ENCODE measurements around the gene CHDH.
A peak's percentile ranks its signal among the peaks of the same experiment; 100 is the strongest.

CHDH gene

GRCh38 chr3:53850895-53851294 is 4.7 kb upstream of the CHDH start:
- Histone ChIP-seq H3K9ac (ENCODE audit: low read depth in 1 of 2, low read length in 2 of 2) (no peak overlapping the region), H3K36me3 (ENCODE audit: control insufficient read depth in 1 of 2, insufficient read depth in 2 of 2, low read length in 2 of 2) (peaks cover 0 to 4% of the 10 kb centered on the region in 2 donors)

GRCh38 chr3:53849916-53850315 is 3.7 kb upstream of the CHDH start:
- Histone ChIP-seq H3K9ac (ENCODE audit: low read depth in 1 of 2, low read length in 2 of 2) (no peak overlapping the region), H3K4me3 (ENCODE audit: low read depth in 1 of 2, low read length in 2 of 2) (no peak overlapping the region), H3K36me3 (ENCODE audit: control insufficient read depth in 1 of 2, insufficient read depth in 2 of 2, low read length in 2 of 2) (peaks cover 0 to 4% of the 10 kb centered on the region in 2 donors), H3K4me1 (ENCODE audit: control insufficient read depth in 1 of 2, insufficient read depth in 2 of 2, low read length in 2 of 2) (peaks cover 12 to 13% of the 10 kb centered on the region in 2 donors), H3K27me3 (ENCODE audit: control insufficient read depth in 1 of 2, insufficient read depth in 2 of 2, low read length in 2 of 2) (peaks cover 0 to 12% of the 10 kb centered on the region in 2 donors), H3K9me3 (ENCODE audit: control insufficient read depth in 1 of 2, low read length in 2 of 2) (no peaks in the 10 kb centered on the region), H3K27ac (ENCODE audit: low read depth, low read length) (no peak overlapping the region)

More at GRCh38 chr3:53850895-53851294, 4.7 kb upstream of the CHDH start:
- Histone ChIP-seq H3K27ac (ENCODE audit: low read depth, low read length) (no peak overlapping the region), H3K4me3 (ENCODE audit: low read depth in 1 of 2, low read length in 2 of 2) (no peak overlapping the region), H3K27me3 (ENCODE audit: control insufficient read depth in 1 of 2, insufficient read depth in 2 of 2, low read length in 2 of 2) (peaks cover 0 to 7% of the 10 kb centered on the region in 2 donors), H3K9me3 (ENCODE audit: control insufficient read depth in 1 of 2, low read length in 2 of 2) (no peaks in the 10 kb centered on the region), H3K4me1 (ENCODE audit: control insufficient read depth in 1 of 2, insufficient read depth in 2 of 2, low read length in 2 of 2) (peaks cover 5 to 6% of the 10 kb centered on the region in 2 donors)

GRCh38 chr3:53846851-53847155 is 584 bp upstream of the CHDH start:
- H3K27me3 ChIP-seq (ENCODE audit: control insufficient read depth in 1 of 2, insufficient read depth in 2 of 2, low read length in 2 of 2), result peaks cover 0 to 12% of the 10 kb centered on the region in 2 donors
- no peaks in the 10 kb centered on the region for H3K9me3 ChIP-seq (ENCODE audit: control insufficient read depth in 1 of 2, low read length in 2 of 2)
- peak overlapping the region; percentile 67 to 73 for H3K4me3 ChIP-seq (ENCODE audit: low read depth in 1 of 2, low read length in 2 of 2)
- H3K4me1 ChIP-seq (ENCODE audit: control insufficient read depth in 1 of 2, insufficient read depth in 2 of 2, low read length in 2 of 2), result peaks cover 38 to 40% of the 10 kb centered on the region in 2 donors
- peak overlapping the region; percentile 18 to 81 for H3K9ac ChIP-seq (ENCODE audit: low read depth in 1 of 2, low read length in 2 of 2)
- H3K36me3 ChIP-seq (ENCODE audit: control insufficient read depth in 1 of 2, insufficient read depth in 2 of 2, low read length in 2 of 2), result peaks cover 0 to 4% of the 10 kb centered on the region in 2 donors
- no peak overlapping the region for H3K27ac ChIP-seq (ENCODE audit: low read depth, low read length)

GRCh38 chr3:53845881-53846133 is 412 bp downstream of the CHDH start:
- Histone ChIP-seq H3K9me3 (ENCODE audit: control insufficient read depth in 1 of 2, low read length in 2 of 2) (no peaks in the 10 kb centered on the region), H3K27ac (ENCODE audit: low read depth, low read length) (peak overlapping the region; percentile 76), H3K4me1 (ENCODE audit: control insufficient read depth in 1 of 2, insufficient read depth in 2 of 2, low read length in 2 of 2) (peaks cover 38 to 44% of the 10 kb centered on the region in 2 donors), H3K9ac (ENCODE audit: low read depth in 1 of 2, low read length in 2 of 2) (peak overlapping the region; percentile 52 to 81), H3K4me3 (ENCODE audit: low read depth in 1 of 2, low read length in 2 of 2) (peak overlapping the region; percentile 67 to 73), H3K27me3 (ENCODE audit: control insufficient read depth in 1 of 2, insufficient read depth in 2 of 2, low read length in 2 of 2) (peaks cover 0 to 12% of the 10 kb centered on the region in 2 donors), H3K36me3 (ENCODE audit: control insufficient read depth in 1 of 2, insufficient read depth in 2 of 2, low read length in 2 of 2) (peaks cover 0 to 4% of the 10 kb centered on the region in 2 donors)

- H3K4me3 ChIP-seq (ENCODE audit: low read depth in 1 of 2, low read length in 2 of 2), result peak overlapping the region; percentile 67 to 73
- no peaks in the 10 kb centered on the region for H3K9me3 ChIP-seq (ENCODE audit: control insufficient read depth in 1 of 2, low read length in 2 of 2)
- peak overlapping the region; percentile 76 for H3K27ac ChIP-seq (ENCODE audit: low read depth, low read length)
- H3K4me1 ChIP-seq (ENCODE audit: control insufficient read depth in 1 of 2, insufficient read depth in 2 of 2, low read length in 2 of 2), result peaks cover 38 to 44% of the 10 kb centered on the region in 2 donors
- H3K36me3 ChIP-seq (ENCODE audit: control insufficient read depth in 1 of 2, insufficient read depth in 2 of 2, low read length in 2 of 2), result peaks cover 0 to 4% of the 10 kb centered on the region in 2 donors
- H3K9ac ChIP-seq (ENCODE audit: low read depth in 1 of 2, low read length in 2 of 2), result peak overlapping the region; percentile 52 to 81
- H3K27me3 ChIP-seq (ENCODE audit: control insufficient read depth in 1 of 2, insufficient read depth in 2 of 2, low read length in 2 of 2), result peaks cover 0 to 12% of the 10 kb centered on the region in 2 donors
These were observed 927 bp downstream of the CHDH start for GRCh38 chr3:53845103-53845880.

- Histone ChIP-seq H3K27me3 (ENCODE audit: control insufficient read depth in 1 of 2, insufficient read depth in 2 of 2, low read length in 2 of 2) (peaks cover 0 to 12% of the 10 kb centered on the region in 2 donors), H3K27ac (ENCODE audit: low read depth, low read length) (peak overlapping the region; percentile 82), H3K9me3 (ENCODE audit: control insufficient read depth in 1 of 2, low read length in 2 of 2) (no peaks in the 10 kb centered on the region), H3K4me1 (ENCODE audit: control insufficient read depth in 1 of 2, insufficient read depth in 2 of 2, low read length in 2 of 2) (peaks cover 38 to 44% of the 10 kb centered on the region in 2 donors), H3K36me3 (ENCODE audit: control insufficient read depth in 1 of 2, insufficient read depth in 2 of 2, low read length in 2 of 2) (no peaks in the 10 kb centered on the region), H3K4me3 (ENCODE audit: low read depth in 1 of 2, low read length in 2 of 2) (peak overlapping the region; percentile 67 to 73), H3K9ac (ENCODE audit: low read depth in 1 of 2, low read length in 2 of 2) (peak overlapping the region; percentile 53 to 81)
These were observed 1.7 kb downstream of the CHDH start for GRCh38 chr3:53844262-53845102.

GRCh38 chr3:53843195-53844177 is 2.7 kb downstream of the CHDH start:
- peaks cover 7 to 8% of the 10 kb centered on the region in 2 donors for H3K36me3 ChIP-seq (ENCODE audit: control insufficient read depth in 1 of 2, insufficient read depth in 2 of 2, low read length in 2 of 2)
- peak overlapping the region; percentile 43 to 73 for H3K4me3 ChIP-seq (ENCODE audit: low read depth in 1 of 2, low read length in 2 of 2)
- no peaks in the 10 kb centered on the region for H3K9me3 ChIP-seq (ENCODE audit: control insufficient read depth in 1 of 2, low read length in 2 of 2)
- H3K27me3 ChIP-seq (ENCODE audit: control insufficient read depth in 1 of 2, insufficient read depth in 2 of 2, low read length in 2 of 2), result peaks cover 0 to 12% of the 10 kb centered on the region in 2 donors
- peak overlapping the region; percentile 53 to 61 for H3K9ac ChIP-seq (ENCODE audit: low read depth in 1 of 2, low read length in 2 of 2)
- peak overlapping the region; percentile 82 for H3K27ac ChIP-seq (ENCODE audit: low read depth, low read length)
- peaks cover 38 to 44% of the 10 kb centered on the region in 2 donors for H3K4me1 ChIP-seq (ENCODE audit: control insufficient read depth in 1 of 2, insufficient read depth in 2 of 2, low read length in 2 of 2)

GRCh38 chr3:53842436-53843194 is 3.6 kb downstream of the CHDH start:
- H3K27ac ChIP-seq (ENCODE audit: low read depth, low read length), result peak overlapping the region; percentile 57
- H3K9me3 ChIP-seq (ENCODE audit: control insufficient read depth in 1 of 2, low read length in 2 of 2), result no peaks in the 10 kb centered on the region
- H3K36me3 ChIP-seq (ENCODE audit: control insufficient read depth in 1 of 2, insufficient read depth in 2 of 2, low read length in 2 of 2), result peaks cover 7 to 12% of the 10 kb centered on the region in 2 donors
- H3K4me1 ChIP-seq (ENCODE audit: control insufficient read depth in 1 of 2, insufficient read depth in 2 of 2, low read length in 2 of 2), result peaks cover 38 to 44% of the 10 kb centered on the region in 2 donors
- peak overlapping the region in 1 of 2 donors; percentile 34 for H3K4me3 ChIP-seq (ENCODE audit: low read depth in 1 of 2, low read length in 2 of 2)
- peaks cover 0 to 12% of the 10 kb centered on the region in 2 donors for H3K27me3 ChIP-seq (ENCODE audit: control insufficient read depth in 1 of 2, insufficient read depth in 2 of 2, low read length in 2 of 2)
- H3K9ac ChIP-seq (ENCODE audit: low read depth in 1 of 2, low read length in 2 of 2), result peak overlapping the region; percentile 11 to 61

GRCh38 chr3:53841296-53841695 is 4.9 kb downstream of the CHDH start:
- Histone ChIP-seq H3K4me1 (ENCODE audit: control insufficient read depth in 1 of 2, insufficient read depth in 2 of 2, low read length in 2 of 2) (peaks cover 31 to 38% of the 10 kb centered on the region in 2 donors), H3K36me3 (ENCODE audit: control insufficient read depth in 1 of 2, insufficient read depth in 2 of 2, low read length in 2 of 2) (peaks cover 7 to 17% of the 10 kb centered on the region in 2 donors), H3K4me3 (ENCODE audit: low read depth in 1 of 2, low read length in 2 of 2) (no peak overlapping the region), H3K27me3 (ENCODE audit: control insufficient read depth in 1 of 2, insufficient read depth in 2 of 2, low read length in 2 of 2) (peaks cover 0 to 5% of the 10 kb centered on the region in 2 donors), H3K27ac (ENCODE audit: low read depth, low read length) (no peak overlapping the region), H3K9me3 (ENCODE audit: control insufficient read depth in 1 of 2, low read length in 2 of 2) (no peaks in the 10 kb centered on the region), H3K9ac (ENCODE audit: low read depth in 1 of 2, low read length in 2 of 2) (no peak overlapping the region)
